GM19324 (cell line): Measurements from ENCODE around the gene ZFP82.
A peak's percentile ranks its signal among the peaks of the same experiment; 100 is the strongest.

Experiments
- ATAC-seq: cut with Tn5 transposase; IDR thresholded peaks from one replicate; pipeline ENCODE4 v1.9.1; 2021; ENCODE audit warnings: mild to moderate bottlenecking, moderate library complexity; ENCODE audit not compliant: unreplicated experiment, low FRiP score

ZFP82 gene

DNA sequence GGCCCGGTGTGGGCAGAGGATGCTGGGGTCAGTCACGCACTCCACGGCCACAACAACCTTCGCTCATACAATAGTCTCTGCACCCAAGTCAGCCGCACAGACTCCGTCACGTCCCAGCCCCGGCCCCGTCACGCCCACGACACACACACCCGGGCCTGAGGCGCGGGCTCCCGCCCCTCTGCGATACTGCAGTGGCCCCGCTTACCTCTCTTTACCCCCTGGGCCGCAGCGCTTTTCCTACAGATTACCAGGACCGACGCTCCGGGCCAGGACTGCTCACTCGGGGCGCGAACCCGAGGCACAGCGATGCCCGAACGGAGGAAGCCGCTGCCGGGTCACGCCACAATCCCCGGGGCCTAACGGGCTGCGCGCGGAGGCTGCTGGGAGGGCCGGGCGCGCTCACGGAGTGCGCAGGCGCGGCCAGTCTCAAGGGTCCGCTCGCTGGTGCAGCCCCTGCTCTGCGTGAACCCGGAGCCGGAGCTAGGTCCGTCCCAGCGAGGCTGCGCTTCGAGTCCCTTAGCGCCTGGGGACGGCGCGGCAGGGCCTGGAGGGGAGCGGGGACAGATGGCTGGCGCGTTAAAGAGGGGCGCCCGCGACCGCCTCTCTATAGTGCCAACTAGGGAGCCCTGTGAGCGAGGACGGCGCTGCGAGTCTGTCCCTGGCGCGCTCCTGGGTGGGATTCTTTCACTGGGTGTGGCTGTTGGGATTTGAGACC, at the start of gene ZFP82:
Gene ZFP82, minus strand, starts transcription at position 358 of the 715 bp plus-strand sequence. CDS start 8,855 bp downstream, outside the sequence.
- peak; percentile 82 for ATAC-seq

DNA sequence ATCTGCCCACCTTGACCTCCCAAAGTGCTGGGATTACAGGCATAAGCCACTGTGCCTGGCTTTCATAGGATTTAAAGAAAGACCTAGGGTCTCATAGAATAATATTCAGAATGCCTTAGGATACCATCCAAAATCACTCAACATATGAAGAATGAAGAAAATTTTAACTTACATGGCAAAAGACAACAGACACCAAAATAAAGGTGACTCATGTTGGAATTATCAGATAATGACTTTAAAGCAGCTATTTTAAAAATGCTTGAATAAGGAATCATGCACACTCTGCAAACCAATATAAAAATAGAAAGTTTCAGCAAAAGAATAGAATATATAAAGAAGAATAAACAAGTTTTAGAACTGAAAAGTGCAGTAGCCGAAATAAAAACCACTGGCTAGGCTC, 41.6 kb upstream of the ZFP82 start:
- ATAC-seq: no peak

DNA sequence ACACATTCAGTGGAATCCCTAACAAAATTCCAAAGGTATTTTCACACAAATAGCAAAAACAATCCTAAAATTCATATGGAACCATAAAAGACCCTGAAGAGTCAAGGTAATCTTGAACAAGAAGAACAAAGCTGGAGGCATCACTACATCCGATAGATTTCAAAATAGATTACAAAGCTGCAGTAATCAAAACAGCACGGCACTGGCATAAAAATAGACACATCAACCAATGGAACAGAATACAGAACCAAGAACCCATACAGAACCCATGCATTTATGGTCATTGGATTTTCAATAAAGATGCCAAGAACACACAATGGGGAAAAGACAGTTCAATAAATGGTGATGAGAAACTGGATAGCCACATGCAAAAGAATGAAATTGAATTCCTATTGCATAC, 38.4 kb upstream of the ZFP82 start:
- ATAC-seq: no peak

DNA sequence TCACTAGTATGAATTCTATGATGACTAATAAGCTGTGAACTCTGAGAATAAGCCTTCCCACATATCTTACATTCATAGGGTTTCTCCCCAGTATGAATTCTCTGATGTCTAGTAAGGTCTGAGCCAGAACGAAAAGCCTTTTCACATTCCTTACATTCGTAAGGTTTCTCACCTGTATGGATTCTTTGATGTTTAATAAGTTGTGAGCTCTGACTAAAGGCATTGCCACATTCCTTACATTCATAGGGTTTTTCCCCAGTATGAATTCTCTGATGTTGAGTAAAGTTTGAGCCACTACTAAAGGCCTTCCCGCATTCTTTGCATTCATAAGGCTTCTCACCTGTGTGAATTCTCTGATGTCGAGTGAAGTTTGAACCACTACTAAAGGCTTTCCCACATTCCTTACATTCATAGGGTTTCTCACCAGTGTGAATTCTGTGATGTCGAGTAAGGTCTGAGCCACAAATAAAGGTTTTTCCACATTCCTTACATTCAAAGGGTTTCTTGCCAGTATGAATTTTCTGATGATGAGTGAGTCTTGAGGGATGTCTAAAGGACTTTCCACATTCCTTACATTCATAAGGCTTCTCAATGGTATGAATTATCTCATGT, 30.7 kb upstream of the ZFP82 start:
- no peak for ATAC-seq

DNA sequence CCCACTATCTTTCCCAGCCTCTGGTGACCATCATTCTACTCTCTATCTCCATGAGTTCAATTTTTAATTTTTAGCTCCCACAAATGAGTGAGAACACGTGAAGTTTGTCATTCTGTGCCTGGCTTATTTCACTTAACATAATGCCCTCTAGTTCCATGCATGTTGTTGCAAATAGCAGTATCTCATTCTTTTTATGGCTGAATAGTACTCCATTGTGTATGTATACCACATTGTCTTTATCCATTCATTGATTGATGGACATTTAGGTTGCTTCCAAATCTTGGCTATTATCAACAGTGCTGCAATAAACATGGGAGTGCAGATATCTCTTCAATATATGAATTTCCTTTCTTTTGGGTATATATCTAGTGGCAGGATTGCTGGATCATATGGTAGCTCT, 22.9 kb upstream of the ZFP82 start:
- ATAC-seq: no peak

DNA sequence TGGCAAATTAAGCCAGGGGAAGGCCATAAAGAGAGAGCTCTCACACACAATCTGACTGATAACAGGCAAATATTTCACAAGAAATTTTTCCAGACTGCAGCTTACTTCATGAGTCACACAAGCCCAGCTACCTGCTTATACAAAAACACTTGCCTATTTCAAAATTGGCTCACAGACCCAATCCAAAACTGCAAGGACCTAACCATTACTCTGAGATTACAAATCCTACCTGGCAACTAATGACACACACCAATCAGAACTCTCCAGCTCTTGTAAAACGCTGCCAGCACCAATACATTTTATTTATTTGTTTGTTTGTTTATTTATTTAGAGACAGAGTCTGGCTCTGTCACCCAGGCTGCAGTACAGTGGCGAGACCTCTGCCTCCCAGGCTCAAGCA, 18.1 kb upstream of the ZFP82 start:
- no peak for ATAC-seq

DNA sequence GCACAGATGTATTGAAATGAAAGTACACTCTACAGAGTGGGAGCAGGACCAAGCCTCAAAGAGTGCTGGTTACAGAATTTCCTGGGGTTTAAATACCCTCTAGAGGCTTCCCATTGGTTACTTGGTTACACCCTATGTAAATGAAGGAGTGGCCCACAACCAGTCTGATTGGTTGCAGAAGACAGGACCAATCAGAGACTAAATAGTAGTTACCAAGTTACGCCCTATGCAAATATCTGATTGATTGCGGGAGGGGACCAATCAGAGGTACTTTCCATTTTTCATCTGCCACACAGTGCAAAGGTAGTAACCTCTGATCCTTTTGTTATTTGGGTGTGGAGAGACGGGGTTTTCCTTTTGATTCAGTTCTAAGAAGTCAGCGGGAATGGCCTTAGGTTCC, 5.5 kb upstream of the ZFP82 start:
- ATAC-seq: no peak

DNA sequence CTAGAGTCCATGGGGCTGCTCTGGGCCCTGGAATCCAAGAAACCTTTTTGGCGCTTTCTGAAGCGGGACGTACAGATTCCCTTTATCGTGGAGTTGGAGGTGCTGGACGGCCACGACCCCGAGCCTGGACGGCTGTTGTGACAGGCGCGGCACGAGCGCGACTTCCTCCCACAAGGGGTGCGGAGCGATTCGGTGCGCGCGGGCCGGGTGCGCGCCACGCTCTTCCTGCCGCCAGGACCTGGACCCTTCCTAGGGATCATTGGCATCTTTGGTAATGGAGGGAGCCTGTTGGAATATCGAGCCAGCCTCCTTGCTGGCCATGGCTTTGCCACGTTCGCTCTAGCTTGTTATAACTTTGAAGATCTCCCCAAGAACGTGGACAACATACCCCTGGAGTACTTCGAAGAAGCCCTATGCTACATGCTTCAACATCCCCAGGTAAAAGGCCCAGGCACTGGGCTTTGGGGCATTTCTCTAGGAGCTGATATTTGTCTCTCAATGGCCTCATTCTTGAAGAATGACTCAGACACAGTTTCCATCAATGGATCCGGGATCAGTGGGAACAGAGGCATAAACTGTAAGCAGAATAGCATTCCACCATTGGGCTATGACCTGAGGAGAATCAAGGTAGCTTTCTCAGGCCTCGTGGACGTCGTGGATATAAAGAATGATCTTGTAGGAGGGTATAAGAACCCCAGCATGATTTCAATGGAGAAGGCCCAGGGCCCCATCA, 3.5 kb upstream of the ZFP82 start:
- ATAC-seq: no peak

DNA sequence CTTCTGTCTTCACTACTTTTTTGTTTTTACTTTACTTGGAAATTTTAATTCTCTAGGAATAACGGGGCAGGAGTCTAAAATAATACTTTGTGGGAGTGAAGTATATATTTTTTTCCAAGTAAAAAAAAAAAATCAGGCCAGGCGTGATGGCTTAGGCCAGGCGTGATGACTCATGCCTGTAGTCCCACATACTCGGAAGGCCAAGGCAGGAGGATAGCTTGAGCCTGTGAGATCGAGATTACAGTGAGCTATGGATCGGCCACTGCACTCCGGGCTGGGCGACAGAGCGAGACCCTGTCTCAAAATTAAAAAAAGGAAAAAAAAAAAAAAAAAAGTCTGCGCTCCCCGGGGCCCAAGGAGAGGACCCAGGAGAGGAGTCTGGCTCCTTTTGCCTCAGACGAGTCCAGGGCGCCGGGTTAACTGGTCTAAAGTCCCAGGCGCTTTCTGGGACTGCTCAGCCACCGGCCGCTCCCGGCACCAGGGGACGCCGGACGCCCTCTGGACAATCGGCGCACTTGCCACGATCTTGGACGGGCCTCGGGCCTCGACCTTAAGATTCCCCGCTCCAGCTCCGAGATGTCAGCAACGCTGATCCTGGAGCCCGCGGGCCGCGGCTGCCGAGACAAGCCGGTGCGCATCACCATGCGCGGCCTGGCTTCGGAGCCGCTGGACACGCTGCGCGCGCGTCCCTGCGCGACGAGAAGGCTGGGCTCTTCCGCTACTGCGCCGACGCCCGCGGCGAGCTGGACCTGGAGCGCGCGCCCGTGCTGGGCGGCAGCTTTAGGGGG, 2.7 kb upstream of the ZFP82 start:
- ATAC-seq: no peak

DNA sequence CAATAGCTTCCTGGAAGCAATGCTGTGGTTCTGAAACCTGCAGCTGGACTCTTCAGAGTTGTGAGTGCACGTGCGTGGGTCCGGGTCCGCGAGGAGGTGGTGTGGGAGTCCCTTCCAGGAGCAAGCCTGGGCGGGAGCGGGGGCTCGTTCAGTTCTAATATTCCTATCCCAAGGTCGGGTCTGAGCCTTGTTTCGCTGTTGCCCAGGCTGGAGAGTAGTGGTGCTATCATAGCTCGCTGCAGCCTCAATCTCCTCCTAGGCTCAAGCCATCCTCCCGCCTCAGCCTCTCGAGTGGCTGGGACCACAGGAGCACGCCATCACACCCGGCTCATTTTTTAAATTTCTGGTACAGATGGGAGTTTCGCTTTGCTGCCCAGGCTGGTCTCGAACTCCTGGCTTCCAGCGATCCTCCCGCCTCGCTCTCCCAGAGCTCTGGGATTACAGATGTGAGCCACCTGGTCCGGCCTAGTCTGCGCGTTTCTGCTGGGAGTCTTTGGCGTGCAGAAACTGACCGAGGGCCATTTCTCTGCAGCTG, 625 bp downstream of the ZFP82 start:
- no peak for ATAC-seq

DNA sequence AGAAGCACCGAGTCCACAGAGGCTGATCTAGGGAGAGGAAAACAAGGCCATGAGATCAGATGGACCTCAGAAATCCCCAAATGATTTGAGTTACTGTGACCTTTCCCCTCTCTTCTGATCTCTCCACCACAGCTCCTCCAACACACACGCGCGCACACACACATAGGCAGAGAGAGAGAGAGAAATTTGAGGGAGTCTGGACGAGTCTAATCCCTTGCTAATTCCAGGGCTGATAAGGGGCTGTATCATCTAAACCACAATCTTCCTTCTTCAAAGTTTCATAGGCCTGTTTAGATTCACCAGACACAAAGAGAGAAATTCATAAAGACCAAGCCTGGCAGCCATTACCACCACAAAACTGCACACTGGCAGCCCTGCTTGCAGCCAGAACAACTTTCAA, 8.6 kb downstream of the ZFP82 start:
- no peak for ATAC-seq

DNA sequence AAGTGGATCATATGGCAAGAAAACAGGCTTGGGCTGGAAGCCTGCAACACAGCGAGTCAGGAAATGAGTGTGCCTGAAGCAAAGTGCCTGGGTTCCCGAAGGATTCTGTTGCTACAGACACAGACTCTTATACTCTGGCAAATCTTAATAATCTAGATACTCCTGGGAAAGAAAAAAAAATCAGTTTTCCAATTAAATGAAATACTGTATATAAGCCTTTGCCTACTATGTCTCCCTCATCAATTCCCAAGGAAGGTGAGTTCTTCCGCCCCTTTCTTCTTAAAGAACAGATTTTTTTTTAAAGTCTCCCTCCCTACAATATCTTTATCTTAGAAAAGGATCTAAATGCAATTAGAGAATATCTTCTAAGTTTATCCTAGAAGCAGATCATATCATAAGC, 10.3 kb downstream of the ZFP82 start:
- no peak for ATAC-seq

DNA sequence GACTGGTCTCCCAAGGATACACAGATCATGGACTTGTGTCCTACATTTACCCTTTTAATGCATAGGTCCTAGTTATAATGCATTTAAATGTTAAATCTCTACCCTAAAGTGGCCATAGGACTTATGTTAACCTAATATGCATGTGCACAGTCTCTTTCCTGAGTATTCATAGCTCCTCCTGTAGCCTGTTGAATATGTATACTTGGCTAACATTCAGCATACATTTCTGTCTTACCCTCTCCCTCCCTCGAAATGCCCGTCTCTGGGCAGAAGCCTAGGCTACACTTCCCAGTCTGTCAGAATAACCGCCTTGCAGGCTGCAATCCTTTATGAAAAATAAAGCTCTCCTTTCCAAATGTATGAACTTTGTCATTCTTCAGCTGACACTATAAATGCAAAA, 13.9 kb downstream of the ZFP82 start:
- ATAC-seq: no peak

DNA sequence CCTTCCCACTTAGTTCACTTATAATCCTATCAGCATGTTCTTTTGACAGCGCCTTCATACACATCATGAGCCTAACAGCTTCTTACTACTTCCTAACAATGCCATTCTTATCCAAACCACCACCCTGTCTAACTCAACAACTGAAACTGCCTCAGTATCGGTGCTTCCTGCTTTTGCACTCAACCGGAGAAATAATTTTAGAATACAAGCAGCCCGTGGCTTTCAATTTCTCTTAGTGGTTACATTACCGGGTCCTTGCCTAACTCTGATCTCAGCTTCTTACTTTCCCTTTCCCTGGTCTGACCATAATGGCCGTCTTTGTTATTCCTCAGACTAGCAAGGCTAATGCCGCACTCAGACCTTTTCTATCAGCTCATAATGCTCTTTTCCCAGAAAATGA, 17.0 kb downstream of the ZFP82 start:
- ATAC-seq: no peak

DNA sequence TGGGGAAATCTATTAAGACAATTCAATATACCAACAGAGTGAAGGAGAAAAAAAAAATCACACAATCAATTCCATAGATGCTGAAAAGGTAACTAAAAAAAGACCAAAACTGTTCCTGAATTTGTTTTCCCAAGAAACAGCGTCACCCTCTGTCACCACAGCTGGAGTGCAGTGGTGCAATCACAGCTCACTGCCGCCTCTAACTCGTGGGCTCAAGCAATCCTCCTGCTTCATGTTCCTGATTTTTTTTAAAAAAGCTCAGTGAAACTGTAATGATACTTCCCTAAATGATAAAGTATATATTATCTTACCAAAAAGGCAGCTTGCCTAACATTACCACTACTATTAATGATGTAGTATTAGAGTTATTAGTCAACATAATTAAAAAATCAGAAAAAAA, 19.9 kb downstream of the ZFP82 start:
- no peak for ATAC-seq

DNA sequence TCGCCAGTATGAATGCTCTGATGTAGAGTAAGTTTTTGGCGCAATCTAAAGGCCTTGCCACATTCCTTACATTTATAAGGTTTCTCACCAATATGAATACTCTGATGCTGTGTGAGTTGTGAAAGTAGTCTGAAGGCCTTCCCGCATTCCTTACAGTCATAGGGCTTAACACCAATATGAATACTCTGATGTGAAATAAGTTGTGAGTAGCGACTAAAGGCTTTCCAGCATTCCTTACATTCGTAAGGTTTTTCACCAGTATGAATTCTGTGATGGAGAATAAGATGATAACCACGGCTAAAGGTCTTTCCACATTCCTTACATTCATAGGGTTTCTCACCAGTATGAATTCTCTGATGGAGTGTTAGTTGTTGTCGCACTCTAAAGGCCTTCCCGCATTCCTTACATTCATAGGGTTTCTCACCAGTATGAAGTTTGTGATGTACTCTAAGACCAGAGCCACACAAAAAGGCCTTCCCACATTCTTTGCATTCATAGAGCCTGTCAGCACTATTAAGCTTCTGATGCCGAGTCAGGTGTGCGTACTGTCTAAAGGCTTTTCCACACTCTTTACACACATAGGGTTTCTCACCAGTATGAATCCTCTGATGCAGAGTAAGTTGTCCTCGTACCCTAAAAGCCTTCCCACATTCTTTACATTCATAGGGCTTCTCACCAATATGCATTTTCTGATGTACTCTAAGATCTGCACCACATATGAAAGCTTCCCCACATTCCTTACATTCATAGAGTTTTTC, 25.3 kb downstream of the ZFP82 start:
- no peak for ATAC-seq

DNA sequence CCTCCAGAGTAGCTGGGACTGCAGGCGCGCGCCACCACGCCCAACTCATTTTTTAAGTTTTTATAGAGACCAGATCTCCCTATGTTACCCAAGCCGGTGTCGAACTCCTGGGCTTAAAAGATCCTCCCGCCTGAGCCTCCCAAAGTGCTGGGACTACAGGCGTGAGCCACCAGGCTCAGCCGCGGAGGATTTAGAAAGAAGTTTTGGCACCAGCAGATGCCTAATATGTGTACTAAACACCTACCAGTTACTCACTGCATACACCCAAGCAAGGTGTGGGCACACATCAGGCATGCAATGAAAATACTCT, 39.0 kb downstream of the ZFP82 start:
- ATAC-seq: no peak

DNA sequence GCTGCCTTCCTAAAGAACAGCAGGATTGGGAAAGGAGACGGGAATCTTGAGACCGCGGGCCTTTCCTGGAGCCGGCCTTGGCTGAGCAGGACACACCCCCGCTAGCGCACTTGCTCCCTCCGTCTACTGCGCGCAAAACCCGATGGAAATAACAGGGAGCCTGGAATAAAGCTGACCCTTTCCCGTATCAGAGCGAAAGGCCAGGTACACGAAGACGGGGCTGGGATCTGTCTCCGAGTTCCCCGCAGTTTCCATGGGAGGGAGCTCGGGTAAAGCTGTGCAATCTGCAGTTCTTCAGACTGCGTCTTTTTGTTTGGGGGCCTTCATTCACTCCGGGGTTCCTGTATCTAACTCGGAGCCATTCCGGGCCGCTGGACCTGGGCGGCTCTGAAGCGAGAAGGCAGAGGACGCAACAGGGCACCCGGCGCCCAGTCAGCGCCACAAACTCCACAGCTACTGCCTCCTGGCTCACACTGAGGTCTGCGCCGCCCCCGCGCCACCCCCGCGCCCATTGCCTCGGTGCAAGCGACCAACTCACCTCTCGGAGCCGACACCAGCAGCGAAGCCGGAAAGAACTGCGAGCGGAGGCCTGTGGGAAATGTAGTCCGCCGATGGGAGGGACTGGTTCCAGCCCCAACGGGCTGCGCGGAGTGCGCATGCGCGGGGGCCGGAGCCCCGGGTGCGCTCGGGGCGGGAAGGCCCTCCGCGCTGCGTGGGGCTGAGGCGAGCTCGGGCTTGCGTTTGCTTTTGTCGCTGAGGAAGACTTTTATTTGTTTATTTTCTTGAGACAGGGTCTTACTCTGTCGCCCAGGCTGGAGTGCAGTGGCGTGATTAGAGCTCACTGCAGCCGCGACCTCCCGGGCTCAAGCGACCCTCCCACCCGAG, 39.6 kb downstream of the ZFP82 start, which contains the start of gene ZFP14:
Gene ZFP14, minus strand, starts transcription at position 577 of the 885 bp plus-strand sequence. CDS start 11,309 bp downstream, outside the sequence.
- peak; percentile 94 for ATAC-seq

DNA sequence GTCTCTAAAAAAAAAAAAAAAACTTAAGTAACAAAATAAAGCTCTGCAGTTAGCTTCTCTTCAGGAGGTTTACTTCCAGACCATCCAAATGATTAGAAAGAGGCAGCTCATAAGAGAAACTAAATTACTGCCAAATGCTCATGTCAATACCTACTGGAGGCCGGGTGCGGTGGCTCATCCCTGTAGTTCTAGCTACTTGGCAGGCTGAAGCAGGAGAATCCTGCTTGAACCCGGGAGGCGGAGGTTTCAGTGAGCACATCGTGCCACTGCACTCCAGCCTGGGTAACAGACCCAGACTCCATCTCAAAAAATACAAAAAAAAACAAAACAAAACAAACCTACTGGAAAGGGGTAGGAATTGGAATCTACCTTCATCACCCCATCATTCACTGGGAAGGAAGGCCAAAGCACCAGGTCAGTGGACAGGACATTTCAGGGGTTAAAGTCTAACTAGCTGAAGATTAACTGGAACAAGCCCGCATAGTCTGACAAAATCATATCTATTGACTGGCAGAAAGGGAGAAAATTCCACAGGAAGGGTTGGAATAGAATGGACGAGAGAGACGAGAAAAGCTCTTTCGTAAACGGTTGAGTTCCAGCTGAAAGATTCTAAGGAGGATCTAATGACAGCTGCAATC, 40.8 kb downstream of the ZFP82 start:
- no peak for ATAC-seq
